DMS 273 (cell line): Measurements from ENCODE around the gene RAP1B.

Experiments used
- DNase-seq: peaks from one replicate; lab custom pipeline; 2025; ENCODE audit not compliant: unreplicated experiment; lab: John Stamatoyannopoulos, UW

The RAP1B gene

DNA sequence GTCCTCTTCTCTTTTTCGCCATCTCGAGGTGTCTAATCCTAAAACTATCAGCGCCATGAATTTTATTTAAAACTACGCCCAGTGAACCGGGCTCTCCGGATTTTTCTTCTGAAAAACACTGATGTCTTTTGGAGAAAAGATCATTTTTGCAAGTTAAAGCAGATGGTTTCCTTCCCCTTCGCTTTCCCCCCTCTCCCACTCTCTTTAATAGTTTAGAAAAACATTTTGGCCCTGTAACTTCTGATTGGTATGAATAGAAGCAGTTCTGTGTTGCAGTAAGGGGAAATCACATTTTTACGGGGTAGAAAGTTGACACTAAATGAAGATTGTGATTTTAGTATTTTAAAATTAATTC lies 1.1 kb downstream of the RAP1B start:
- DNase-seq = no peak

DNA sequence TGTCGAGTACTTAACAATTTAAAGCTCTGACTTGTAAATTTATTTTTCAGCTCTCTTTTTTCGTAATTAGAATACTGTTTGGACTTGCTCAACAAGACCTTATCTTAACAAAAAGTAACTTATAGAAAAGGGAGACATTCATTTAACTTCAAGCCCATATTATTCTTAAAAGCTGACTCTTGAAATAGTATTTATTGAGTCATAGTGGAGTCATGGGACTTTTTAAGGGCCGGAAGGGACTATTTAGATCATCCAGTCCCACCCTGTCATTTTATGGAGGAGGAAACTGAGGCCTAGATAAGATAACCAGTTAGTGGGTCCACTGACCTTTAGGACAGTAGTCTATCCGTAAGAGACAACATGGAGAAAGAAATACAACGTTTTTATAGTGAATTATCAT lies 1.5 kb downstream of the RAP1B start:
- DNase-seq = no peak

DNA sequence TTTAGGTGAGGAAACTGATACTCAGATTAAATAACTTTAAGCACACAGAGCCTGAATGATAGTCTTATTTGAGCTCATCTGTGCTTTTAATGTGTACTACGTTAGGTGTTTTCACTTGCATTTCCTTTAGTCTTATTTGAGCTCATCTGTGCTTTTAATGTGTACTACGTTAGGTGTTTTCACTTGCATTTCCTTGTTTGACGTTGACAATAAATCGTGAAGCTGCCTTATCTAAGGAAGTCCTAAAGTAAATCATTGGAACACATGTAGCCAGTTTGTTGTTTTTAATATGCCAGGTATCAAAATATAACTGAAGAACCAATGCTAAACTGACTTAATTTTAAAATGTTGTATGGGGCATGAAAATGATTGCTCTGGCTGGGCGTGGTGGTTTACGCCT lies 2.0 kb downstream of the RAP1B start:
- DNase-seq = no peak

DNA sequence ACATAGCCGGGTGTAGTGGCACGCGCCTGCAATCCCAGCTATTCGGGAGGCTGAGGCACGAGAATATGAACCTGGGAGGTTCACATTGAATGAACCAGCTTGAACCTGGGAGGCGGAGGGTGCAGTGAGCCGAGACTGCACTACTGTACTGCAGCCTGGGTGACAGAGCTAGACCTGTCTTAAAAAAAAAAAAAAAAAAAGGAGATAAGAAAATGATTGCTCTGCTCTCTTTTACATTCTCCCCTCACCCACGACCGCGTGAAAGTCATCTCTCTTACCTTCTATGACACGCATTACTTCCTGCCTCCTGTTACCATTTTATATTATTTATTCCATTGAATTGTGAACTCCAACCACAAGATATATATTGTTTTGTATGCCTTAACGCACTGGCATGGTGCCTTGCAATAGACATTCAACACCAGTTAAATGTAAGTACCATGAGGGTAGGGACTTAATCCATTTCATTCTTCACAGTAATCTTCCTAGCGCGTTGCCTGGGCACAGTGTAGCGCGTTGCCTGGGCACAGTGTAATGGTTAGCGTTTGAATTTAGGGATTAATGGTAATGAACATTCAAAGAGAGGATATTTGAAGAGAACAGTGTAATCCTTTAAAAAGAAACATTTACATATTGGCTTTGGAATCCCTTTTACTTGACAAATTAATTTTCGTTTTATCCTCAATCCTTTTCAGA lies 2.7 kb downstream of the RAP1B start:
- DNase-seq = no peak

DNA sequence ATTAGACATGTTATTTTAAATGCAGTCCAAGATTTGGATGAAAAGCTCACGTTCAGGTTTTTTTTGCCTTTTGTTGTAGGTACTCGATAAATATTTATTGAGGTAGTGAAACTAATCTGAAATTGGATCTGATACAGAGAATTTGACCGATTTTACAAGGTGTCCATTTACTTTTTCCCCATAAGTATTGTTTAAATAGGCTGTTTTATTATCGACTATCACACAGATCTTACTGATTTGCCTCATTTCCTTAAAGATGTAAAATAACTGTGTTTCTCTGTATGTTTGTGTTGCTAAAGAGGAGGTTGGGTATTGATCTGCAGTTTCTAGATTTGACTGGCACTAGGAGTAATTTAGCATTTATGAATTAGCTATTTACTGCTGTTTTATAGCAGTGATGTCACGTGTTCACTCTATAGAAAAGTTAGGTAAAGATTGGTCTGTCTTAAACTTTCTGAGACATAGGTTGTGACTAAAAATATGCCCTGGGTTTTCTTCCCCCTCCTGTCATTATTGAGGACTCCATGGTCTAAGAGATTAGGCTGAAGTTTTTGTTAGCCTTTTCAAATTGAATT lies 3.5 kb downstream of the RAP1B start:
- no peak for DNase-seq

DNA sequence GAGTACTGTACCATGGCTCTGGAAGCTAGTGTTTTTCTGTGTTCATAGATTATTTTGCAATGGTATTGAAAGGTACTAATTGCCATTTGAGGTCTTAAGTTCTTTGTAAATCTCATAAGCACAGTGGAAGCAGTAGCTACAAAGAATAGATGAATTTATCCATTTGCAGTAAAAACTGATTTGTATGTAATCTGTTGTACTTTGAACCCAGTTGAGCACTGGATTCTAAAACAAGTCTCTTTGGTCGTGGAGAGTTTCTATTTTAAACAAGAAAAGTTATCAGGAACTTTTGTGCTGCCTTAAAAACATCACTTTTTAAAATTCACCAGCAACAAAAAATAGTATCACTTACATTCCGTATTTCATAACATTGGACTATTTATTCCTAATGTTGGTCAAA lies 4.1 kb downstream of the RAP1B start:
- DNase-seq = no peak

DNA sequence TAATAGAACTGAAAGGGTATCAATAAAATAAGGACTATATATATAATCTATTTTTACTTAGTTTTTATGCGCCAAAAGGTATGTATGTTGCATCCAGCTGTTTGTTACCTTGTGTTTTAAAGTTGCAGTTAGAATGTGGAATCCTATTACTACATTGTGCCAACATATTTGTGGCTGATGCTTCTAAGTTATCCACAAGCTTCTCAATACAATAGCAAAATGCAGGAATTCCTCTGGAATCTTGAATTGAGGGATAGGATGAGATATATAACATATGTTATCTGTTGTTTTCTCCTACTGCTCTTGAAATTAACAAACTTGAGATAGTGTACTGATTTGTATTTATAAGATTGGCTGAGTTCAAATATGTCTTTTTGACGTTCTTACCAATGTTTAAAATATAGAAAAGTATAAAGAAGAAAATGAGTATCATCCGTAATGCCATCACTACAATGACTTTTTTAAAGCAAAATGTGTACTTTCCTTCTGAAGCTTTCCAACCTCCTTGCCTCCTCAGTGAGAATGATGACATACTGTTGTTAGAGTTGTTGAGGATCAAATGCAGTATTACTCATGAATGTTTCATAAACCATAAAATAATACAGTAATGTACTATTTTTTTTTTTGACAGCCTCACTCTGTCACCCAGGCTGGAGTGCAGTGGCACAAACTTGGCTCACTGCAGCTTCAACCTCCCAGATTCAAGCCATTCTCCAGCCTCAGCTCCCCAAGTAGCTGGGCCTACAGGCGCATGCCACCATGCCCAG lies 6.6 kb downstream of the RAP1B start:
- no peak for DNase-seq

DNA sequence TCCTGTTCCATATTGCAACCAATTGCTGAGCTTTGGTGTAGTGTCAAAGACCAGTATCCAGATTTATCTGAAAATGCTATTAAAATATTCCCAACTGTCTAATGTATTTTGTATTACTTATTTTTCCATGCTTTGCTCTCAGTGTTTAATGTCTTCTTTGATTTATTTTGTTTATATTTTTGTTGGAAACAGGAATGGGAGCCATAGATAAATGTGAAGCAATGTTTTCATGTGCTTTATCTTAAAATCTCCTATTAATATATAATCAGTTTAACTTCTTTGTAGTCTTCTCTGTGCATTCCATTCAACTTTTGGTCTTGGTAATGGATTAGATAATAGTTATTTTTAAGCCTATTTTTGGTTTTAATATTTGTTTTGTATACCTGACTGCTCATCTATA lies 8.8 kb downstream of the RAP1B start:
- DNase-seq = no peak

DNA sequence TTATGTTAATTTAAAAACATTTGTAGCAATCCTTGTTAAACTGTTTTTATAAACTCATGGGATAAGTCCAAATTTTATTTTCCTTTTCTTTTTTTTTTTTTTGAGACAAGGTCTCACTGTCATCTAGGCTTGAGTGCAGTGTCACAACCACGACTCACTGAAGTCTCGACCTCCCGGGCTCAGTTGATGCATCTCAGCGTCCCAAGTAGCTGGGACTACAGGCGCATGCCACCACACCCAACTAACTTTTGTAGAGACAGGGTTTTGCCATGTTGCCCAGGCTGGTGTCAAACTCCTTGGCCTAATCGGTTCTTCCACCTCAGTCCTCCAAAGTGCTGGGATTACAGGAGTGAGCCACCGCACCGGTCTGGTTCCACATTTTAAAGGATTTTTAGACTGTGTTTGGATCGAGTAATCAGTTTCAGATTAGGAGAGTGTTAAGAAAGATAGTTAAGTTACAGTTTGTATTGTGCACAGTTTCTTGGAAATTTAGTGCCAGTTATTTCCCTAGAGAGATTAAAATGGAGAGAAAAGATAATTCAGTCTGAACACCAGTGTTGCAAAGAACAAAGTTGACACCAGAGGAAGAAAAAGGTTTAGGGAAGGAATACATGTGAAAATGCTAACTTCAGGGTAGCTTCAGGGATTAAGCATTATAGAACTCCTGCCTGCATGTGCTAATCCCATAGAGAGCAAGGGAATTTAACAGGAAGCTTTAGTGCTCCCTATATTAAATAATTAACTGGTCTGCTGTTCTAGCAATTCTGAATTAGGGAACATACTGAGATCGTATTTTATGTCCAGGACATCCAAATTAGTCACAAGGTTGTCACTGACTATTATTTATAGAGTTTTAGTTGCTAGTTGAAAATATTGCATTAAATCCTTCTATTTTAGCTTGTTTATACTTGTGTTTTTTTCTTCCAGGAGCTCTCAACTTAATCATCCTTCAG lies 10.1 kb downstream of the RAP1B start:
- no peak for DNase-seq

DNA sequence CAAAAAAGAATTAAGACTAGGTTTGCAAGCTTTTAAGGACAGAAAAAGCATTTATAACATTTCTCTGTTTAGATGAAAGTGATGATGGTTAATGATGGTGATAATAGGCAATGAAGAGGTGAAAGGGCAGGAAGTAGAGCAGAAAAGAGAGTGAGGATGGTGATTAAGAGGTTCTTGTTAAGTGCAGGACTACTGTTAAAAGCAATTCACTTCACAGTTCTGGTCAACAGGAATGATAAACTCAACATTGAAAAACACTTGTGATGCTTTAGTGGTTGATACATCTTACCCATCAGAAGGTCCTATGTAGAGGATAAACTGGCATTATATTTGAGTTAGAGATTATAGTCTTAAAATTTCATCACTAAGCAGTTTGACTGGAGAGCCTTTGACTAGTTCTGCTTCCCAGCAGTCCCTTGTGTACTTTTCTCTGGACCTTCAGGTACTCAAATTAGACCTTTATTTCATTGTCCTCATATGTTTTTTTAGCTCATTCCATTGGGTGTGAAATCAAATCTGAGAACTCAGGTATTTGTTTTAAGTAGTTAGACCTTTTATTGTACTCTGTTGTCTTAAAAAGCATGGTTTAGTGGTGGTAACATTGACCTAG lies 10.9 kb downstream of the RAP1B start:
- no peak for DNase-seq

DNA sequence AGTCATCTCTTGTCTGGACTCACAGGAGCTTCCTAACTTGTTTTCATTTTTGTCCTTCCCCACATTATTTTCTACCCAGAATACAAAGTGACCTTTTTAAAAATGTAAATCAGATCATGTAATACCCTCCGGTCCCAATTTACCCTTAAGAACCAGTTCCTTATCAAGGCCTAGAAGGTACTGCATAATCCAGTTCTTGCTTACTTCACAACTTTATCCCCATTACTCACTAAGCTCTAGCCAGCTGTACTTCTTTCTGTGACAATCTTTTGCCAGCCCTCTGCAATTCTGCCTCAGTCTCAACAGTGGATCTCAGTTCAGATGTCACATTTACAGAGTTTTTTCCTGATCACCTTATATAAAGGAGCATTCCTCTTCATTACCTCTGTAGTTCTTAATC lies 11.6 kb downstream of the RAP1B start:
- no peak for DNase-seq

DNA sequence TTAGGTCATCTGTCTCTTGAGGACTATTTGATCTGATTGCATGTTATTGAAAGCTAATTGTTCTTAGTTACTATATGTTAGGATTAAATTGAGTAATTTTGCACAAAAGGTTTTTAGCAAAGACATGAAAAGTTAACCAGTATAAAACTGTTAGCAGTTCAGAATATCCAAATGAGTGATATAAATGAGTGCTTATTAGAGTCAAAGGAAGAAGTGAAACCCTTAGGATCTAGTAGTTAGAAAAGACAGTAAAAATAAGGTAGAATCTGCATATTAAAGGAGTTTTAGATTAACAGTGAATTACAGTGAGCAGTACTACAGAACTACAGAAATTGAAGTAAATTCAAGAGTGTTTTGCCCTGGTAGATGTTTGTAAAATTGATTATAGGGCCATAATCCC lies 12.4 kb downstream of the RAP1B start:
- no peak for DNase-seq

DNA sequence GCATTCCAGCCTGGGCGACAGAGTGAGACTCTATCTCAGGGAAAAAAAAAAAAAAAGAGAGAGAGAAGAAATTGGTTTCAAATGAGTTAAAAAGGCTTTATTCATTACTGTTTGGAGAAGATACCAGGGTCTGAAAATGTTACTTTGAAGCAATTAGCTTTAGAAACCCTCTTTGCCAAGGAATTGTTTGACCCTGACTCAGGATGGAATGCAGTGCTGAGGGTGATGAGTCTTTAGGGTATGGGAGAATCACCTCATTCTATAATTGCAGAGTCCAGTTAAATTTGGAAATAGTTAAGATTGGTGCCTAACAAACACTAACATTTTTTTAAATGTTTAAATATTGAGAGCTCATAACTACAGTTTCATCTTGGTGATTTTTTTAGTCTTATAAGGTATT lies 13.3 kb downstream of the RAP1B start:
- DNase-seq = no peak

DNA sequence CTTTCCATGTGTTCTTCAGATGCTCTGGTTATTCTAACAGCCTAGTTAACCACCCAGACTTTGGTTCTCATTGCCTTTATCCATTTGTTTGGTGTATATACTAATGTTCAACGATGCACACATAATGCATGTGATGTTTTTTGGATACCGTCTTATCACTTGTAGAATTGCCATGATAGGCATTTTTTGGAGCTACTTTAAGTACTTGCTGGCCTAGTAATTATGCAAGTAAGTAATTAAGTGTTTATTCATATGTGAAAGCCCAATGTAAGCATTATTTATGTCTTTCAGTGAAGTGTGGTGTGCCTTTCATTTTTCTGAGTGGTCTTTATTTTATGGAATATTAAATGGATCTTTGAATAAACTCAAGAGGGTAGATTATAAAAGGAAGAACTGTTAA lies 14.2 kb downstream of the RAP1B start:
- no peak for DNase-seq

DNA sequence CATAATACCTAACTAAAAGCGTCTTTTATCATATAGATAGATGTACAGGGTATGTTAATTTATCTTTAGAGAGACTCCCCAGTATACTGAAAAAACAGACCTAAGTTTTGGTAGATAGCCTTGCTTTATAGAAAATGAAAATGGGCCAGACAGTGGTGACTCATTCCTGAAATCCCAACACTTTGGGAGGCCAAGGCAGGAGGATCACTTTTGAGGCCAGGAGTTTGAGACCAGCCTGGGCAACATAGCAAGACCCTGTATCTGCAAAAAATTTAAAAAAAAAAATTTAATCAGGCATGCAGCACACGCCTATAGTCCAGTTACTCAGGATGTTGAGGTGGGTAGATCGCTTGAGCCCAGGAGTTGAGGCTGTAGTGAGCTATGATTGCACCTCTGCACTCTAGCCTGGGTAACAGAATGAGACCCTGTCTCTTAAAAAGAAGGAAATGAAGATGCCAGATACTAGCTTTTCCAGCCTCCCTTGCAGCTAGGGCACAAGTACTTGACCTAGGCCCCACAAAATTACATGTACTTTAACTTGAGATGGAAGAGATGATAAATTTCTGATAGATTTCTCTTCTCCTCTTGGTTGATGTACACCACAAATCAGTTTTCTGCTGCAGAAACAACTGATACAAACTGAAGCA lies 17.1 kb downstream of the RAP1B start:
- DNase-seq = no peak

DNA sequence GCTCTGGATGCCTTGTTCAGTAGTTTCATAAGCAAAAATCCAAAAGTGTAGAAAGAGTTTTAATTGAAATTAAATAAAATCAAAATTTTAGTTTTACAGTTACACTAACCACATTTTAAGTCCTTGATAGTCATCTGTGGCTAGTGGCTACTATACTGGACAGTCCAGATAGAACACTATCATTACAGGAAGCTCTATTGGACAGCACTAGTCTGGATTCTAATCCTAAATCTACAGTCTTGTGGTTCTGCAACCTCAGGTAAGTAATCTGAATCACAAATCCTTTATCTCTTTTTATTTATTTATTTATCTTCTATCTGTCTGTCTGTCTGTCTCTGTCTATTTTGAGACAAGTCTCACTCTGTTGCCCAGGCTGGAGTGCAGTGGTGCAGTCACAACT lies 18.0 kb downstream of the RAP1B start:
- DNase-seq = no peak

DNA sequence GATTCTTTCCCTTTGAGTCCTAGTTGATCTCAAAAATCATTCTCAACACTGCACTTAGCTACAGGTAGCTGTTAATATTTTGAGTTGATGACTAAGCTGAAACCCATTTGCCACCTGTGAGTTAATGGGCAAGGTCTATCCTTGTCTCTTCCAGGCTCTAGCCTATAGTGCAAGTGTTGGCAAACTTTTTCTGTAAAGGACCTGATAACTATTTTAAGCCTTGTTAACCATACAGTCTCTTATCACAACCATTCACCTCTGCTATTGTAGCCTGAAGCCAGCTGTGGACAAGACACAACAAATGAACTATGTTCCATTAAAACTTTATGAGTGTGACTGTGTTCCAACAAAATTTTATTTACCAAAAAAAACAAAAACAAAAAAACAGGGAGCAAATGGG lies 19.4 kb downstream of the RAP1B start:
- DNase-seq = no peak

DNA sequence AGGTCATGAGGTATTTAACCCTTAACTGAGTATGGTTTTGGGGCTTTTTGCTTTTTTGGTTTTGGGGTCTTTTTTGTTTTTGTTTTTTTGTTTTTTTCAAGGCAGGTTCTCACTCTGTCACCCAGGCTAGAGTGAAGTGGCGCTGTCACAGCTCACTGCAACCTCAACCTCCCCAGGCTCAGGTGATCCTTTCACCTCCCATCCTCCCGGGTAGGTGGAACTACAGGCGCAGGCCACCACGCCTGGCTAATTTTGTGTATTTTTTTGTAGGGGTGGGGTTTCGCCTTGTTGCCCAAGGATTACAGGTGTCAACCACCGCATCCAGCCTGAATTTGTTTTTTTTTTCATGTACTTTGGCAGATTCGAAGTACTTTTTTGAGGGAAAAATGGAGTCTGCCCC lies 19.9 kb downstream of the RAP1B start:
- DNase-seq = no peak

DNA sequence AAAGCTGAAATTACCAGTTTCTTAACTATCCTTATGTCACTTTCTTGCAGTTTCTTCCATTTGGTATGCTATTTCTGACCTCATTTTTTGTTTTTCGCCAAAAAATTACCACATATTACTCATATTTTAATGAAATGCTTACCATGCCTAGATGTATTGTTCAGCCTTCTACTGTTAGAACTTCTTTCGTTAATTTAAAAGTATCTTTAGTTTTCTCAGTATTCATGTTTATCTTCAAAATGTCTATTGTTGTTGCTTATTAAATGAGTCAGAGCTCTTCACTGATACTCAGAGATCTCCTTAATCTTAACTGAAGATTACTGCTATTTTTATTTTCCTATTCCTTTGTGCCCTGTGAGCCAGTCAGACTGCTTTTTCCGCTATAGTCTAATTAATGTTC lies 20.5 kb downstream of the RAP1B start:
- DNase-seq = no peak

DNA sequence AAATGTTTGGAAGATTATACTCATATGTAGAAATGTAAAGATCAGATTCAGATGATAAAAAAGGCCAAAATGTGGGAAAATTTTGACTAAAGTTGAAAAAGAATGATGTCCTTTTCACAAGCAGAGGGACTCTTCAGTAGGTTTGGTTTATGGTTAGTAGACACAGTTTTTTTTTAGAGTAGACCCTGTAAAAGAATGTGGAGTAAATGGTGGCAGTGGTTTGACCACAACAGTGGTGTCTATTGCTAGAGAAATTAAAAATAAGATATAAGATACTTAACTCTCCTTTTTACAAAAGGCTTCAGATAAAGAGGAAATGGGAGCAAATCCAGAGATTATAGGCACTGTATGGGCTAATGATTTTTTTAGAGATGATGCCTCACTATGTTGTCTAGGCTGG lies 21.8 kb downstream of the RAP1B start:
- DNase-seq = no peak
